ENCODE measurements around the gene TMEM37.

The TMEM37 gene

DNA sequence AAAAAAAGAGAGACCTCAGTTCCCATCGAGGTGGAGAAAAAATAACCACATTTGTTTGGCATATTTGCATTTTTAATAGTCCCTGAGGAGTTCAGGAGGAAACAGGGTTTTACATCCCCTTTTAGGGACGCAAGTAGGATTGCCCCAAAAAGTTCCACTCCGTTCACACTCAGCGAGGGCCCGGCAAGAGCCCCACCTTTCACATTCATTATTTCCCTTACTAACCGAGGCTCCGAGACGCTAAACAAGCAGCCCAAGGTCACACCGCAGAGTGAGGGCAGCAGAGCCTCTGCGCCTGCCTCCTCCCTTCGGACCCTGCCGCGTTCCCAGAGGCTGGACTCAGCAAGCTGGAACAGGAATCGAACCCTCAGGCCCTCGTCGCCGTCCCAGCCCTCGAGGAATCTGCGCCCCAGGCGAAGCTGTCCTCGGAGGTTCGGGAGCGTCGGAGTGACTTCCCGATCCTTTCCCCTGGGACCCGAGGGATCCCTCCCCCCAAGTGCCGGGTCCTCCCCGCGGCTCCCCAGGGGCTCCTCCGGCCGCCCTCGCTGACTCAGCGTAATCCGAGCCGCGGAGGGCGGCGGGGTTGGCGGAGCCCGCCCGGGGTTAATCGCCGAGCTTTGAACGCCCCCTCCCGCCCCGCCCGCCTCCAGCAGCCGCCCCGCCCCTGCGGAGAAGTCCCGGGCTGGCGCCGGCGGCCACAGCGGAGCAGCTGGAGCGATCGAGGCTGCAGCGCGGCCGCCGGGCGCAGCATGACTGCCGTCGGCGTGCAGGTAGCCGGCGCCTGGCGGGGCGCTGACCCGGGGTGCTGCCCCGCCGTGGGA is at the start of gene TMEM37:
TMEM37 (plus strand) TSS at position 700 of the 821 bp plus-strand sequence; CDS start at position 750, 50 bp downstream.
- Histone ChIP-seq H3K27me3 (replicated peaks) (peaks cover 22% of the 10 kb centered on the region), H3K4me3 (ENCODE audit: low read depth, low read length) (peak within 1 kb of the TSS; percentile 46), H3K36me3 (replicated peaks) (no peaks in the 10 kb centered on the region), H3K27ac (peak within 1 kb of the TSS; percentile 37)
- peak; percentile 38 for DNase-seq
- TF ChIP-seq, protein P1, sequence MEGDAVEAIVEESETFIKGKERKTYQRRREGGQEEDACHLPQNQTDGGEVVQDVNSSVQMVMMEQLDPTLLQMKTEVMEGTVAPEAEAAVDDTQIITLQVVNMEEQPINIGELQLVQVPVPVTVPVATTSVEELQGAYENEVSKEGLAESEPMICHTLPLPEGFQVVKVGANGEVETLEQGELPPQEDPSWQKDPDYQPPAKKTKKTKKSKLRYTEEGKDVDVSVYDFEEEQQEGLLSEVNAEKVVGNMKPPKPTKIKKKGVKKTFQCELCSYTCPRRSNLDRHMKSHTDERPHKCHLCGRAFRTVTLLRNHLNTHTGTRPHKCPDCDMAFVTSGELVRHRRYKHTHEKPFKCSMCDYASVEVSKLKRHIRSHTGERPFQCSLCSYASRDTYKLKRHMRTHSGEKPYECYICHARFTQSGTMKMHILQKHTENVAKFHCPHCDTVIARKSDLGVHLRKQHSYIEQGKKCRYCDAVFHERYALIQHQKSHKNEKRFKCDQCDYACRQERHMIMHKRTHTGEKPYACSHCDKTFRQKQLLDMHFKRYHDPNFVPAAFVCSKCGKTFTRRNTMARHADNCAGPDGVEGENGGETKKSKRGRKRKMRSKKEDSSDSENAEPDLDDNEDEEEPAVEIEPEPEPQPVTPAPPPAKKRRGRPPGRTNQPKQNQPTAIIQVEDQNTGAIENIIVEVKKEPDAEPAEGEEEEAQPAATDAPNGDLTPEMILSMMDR (IDR thresholded peaks at IDR 0.05; ENCODE audit: low read depth, low read length, missing control alignments): no peak
- in situ Hi-C loops (cut with HindIII; ENCODE audit: low pct_ligation_motif_present, low sequenced_read_pairs): no loop called here

DNA sequence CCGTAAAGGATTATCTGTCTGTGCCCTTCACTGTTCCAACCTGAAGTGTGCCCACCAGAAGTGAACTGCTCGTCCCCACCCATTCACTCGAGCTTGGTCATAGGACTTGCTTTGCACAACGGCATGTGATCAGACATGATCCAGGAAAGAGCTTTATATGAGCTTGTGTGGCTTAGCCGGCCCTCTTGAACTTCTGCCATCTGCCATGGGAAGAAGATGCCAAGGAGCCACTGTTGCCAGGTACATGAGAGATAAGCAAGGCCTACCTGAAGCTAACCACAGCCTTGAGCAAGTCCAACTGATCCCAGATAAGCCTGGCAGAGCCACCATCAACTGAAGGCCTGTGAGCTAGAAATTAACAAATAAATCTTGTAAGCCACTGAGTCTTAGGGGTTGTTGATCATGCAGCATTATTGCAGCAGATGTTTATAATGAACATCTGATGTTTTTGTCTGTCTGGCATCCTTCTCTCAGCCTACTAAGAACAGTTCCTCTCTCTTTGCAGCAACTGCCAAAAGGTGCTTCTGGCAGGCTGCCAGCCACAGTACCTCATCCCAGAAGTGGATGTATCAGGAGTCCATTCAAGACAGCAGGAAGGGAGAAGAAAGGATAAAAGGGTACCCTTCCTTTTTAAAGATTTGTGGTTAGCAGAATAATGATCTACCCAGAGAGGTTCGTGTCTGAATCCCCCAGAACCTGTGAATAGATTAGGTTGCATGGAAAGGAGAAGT is 48.1 kb upstream of the TMEM37 start:
- no peaks in the 10 kb centered on the region for H3K36me3 ChIP-seq (replicated peaks)
- no peak overlapping the region for H3K27ac ChIP-seq
- no peak for DNase-seq
- TF ChIP-seq, protein P1 (IDR thresholded peaks at IDR 0.05; ENCODE audit: low read depth, low read length, missing control alignments): no peak
- no peak overlapping the region for H3K4me3 ChIP-seq (ENCODE audit: low read depth, low read length)
- H3K27me3 ChIP-seq (replicated peaks): no peaks in the 10 kb centered on the region
- in situ Hi-C loops (cut with HindIII; ENCODE audit: low pct_ligation_motif_present, low sequenced_read_pairs): no loop called here

- TF ChIP-seq, protein P1 (IDR thresholded peaks at IDR 0.05; ENCODE audit: low read depth, low read length, missing control alignments): no peak
- in situ Hi-C loops (cut with HindIII; ENCODE audit: low pct_ligation_motif_present, low sequenced_read_pairs): no loop called here
- Histone ChIP-seq H3K36me3 (replicated peaks) (no peaks in the 10 kb centered on the region), H3K4me3 (ENCODE audit: low read depth, low read length) (no peak overlapping the region), H3K27me3 (replicated peaks) (no peaks in the 10 kb centered on the region), H3K27ac (no peak overlapping the region)
- no peak for DNase-seq
Observed at GRCh38 chr2:119384971-119385370, 46.7 kb upstream of the TMEM37 start.

DNA sequence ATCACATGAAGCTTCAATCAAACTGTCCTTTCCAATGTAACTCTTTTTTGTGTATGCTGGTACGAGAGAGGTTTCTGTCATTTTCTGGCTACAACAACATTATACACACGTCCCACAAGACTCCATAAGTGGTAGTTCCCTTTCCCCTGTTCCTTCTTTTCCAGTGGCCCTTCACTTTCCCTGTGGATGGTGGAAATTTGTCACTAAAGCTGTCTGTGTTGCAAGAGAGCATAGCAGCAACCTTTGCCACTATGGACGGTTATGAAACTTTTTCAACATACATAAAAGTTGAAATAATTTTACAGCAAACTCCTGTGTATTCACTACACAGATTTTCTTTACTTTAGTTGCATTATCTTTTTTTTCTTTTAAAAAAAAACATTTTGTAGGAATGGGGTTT is 46.2 kb upstream of the TMEM37 start:
- no peaks in the 10 kb centered on the region for H3K27me3 ChIP-seq (replicated peaks)
- no peak overlapping the region for H3K4me3 ChIP-seq (ENCODE audit: low read depth, low read length)
- DNase-seq: no peak
- H3K36me3 ChIP-seq (replicated peaks): no peaks in the 10 kb centered on the region
- in situ Hi-C loops (cut with HindIII; ENCODE audit: low pct_ligation_motif_present, low sequenced_read_pairs): no loop called here
- TF ChIP-seq, protein P1 (IDR thresholded peaks at IDR 0.05; ENCODE audit: low read depth, low read length, missing control alignments): no peak
- no peak overlapping the region for H3K27ac ChIP-seq

- no peaks in the 10 kb centered on the region for H3K27me3 ChIP-seq (replicated peaks)
- no peak overlapping the region for H3K4me3 ChIP-seq (ENCODE audit: low read depth, low read length)
- H3K27ac ChIP-seq: no peak overlapping the region
- TF ChIP-seq, protein P1 (IDR thresholded peaks at IDR 0.05; ENCODE audit: low read depth, low read length, missing control alignments): peak; percentile 52
- DNase-seq: peak; percentile 74
- in situ Hi-C loops (cut with HindIII; ENCODE audit: low pct_ligation_motif_present, low sequenced_read_pairs): no loop called here
- H3K36me3 ChIP-seq (replicated peaks): no peaks in the 10 kb centered on the region
Observed at GRCh38 chr2:119387381-119388129, 44.1 kb upstream of the TMEM37 start.

All from brain microvascular endothelial cell (primary cell).